SK-N-SH (cell line): ENCODE measurements around the gene LTA4H. TPM values are rescaled to one million over a fixed set of nuclear protein-coding genes. Genes with fewer than 3 reads are reported as not detected.

Source experiments
- CTCF ChIA-PET: fragments of 300-600, 350-600 bp; formaldehyde crosslinking; extraction: SDS; loops from one replicate; lab custom pipeline; 2021; lab: Yijun Ruan, JAX
- POLR2A ChIA-PET: fragments of 350-600 bp; sonication (Branson Sonifier 250); formaldehyde crosslinking; extraction: SDS; loops from one replicate; lab custom pipeline; 2020; ENCODE audit warnings: antibody characterized with exemption, inconsistent platforms; lab: Yijun Ruan, JAX
- DNase-seq: peaks from one replicate; pipeline ENCODE4 v3.0.0; 2012
- H2AFZ ChIP-seq: fragments of 200-600 bp; sonication (generic); 2 replicates; pipeline ENCODE4 v1.8.1; 2016; ENCODE audit warnings: antibody characterized with exemption, mild to moderate bottlenecking, low read depth
- H3F3A ChIP-seq: fragments of 200-600 bp; sonication (generic); replicated peaks from 2 replicates; pipeline ENCODE3; 2016; ENCODE audit warnings: antibody characterized with exemption, mild to moderate bottlenecking; ENCODE audit not compliant: insufficient read depth
- H3K27ac ChIP-seq, 2 experiments: fragments of 200-500 bp in 1 of 2; fragments of 200-600 bp in 1 of 2; sonication (Bioruptor generic) in 1 of 2; sonication (generic), shearing (Covaris generic) in 1 of 2; 2 replicates each; pipeline versions ENCODE4 v1.5.1 to v1.6.1; 2014 to 2016; ENCODE audit warnings: low read depth in 2 of 2, inconsistent platforms in 1 of 2, low read length in 1 of 2, mild to moderate bottlenecking in 1 of 2, mixed read lengths in 1 of 2
- H3K27me3 ChIP-seq: fragments of 200-600 bp; sonication (generic), shearing (Covaris generic); 2 replicates; pipeline ENCODE4 v1.6.1; 2016; ENCODE audit warnings: mixed run types; ENCODE audit not compliant: insufficient read depth
- H3K36me3 ChIP-seq, 2 experiments: fragments of 200-500 bp in 1 of 2; fragments of 200-600 bp in 1 of 2; sonication (Bioruptor generic) in 1 of 2; sonication (generic) in 1 of 2; replicated peaks in 1 of 2; 2 replicates each; pipeline versions ENCODE3 to v1.5.1; 2014 to 2016; ENCODE audit warnings: low read length in 1 of 2, mild to moderate bottlenecking in 1 of 2; ENCODE audit not compliant: insufficient read depth in 2 of 2, control insufficient read depth in 1 of 2
- H3K4me1 ChIP-seq, 2 experiments: fragments of 200-500 bp in 1 of 2; fragments of 200-600 bp in 1 of 2; sonication (Bioruptor generic) in 1 of 2; sonication (generic), shearing (Covaris generic) in 1 of 2; 2 replicates each; pipeline versions ENCODE4 v1.5.1 to v1.6.1; 2014 to 2016; ENCODE audit warnings: low read depth in 1 of 2, low read length in 1 of 2, mixed run types in 1 of 2; ENCODE audit not compliant: insufficient read depth in 2 of 2, control insufficient read depth in 1 of 2
- H3K4me2 ChIP-seq: fragments of 200-600 bp; sonication (generic), shearing (Covaris generic); 2 replicates; pipeline ENCODE4 v1.6.1; 2017; ENCODE audit warnings: mixed run types
- H3K4me3 ChIP-seq, 2 experiments: fragments of 200-500 bp in 1 of 2; fragments of 200-600 bp in 1 of 2; sonication (Bioruptor generic) in 1 of 2; sonication (generic), shearing (Covaris generic) in 1 of 2; 2 replicates each; pipeline versions ENCODE4 v1.5.1 to v1.8.1; 2014 to 2016; ENCODE audit warnings: low read depth in 2 of 2, inconsistent platforms in 1 of 2, low read length in 1 of 2, mild to moderate bottlenecking in 1 of 2, mixed read lengths in 1 of 2, moderate library complexity in 1 of 2
- H3K79me2 ChIP-seq: fragments of 200-600 bp; sonication (generic); 2 replicates; pipeline ENCODE4 v1.8.1; 2017; ENCODE audit warnings: mild to moderate bottlenecking; ENCODE audit not compliant: insufficient read depth
- H3K9ac ChIP-seq: fragments of 200-600 bp; sonication (generic); 2 replicates; pipeline ENCODE4 v1.6.1; 2017; ENCODE audit warnings: mixed run types
- H3K9me2 ChIP-seq: fragments of 200-600 bp; sonication (generic); 2 replicates; pipeline ENCODE4 v1.6.1; 2017; ENCODE audit warnings: mixed run types
- H3K9me3 ChIP-seq: fragments of 200-600 bp; sonication (generic); 2 replicates; pipeline ENCODE4 v1.6.1; 2017; ENCODE audit warnings: mixed run types, mild to moderate bottlenecking, moderate library complexity
- H4K20me1 ChIP-seq: fragments of 200-600 bp; sonication (generic); 2 replicates; pipeline ENCODE4 v1.6.1; 2017; ENCODE audit warnings: mild to moderate bottlenecking, mixed run types; ENCODE audit not compliant: insufficient read depth
- EP300 ChIP-seq, 2 experiments: IDR thresholded peaks; 2 replicates each; pipeline versions ENCODE4 v1.4.0 to v1.6.1; 2012; ENCODE audit warnings: borderline replicate concordance in 1 of 2, low read depth in 1 of 2, low read length in 1 of 2
- EZH2phosphoT487 ChIP-seq: fragments of 200-600 bp; sonication (generic); IDR thresholded peaks from 2 replicates; pipeline ENCODE4 v1.6.1; 2017; ENCODE audit warnings: low read depth, mixed run types, mild to moderate bottlenecking, antibody characterized with exemption, moderate library complexity, borderline replicate concordance
- FOSL2 ChIP-seq: IDR thresholded peaks from 2 replicates; pipeline ENCODE4 v1.4.0; 2012; ENCODE audit warnings: low read depth, mild to moderate bottlenecking, moderate library complexity, borderline replicate concordance
- GABPA ChIP-seq: IDR thresholded peaks from 2 replicates; pipeline ENCODE4 v1.4.0; 2012; ENCODE audit warnings: low read depth, mild to moderate bottlenecking
- MEF2A ChIP-seq: IDR thresholded peaks from 2 replicates; pipeline ENCODE4 v1.4.0; 2012; ENCODE audit warnings: low read depth, borderline replicate concordance
- MXI1 ChIP-seq: IDR thresholded peaks from 2 replicates; pipeline ENCODE4 v1.6.1; 2012; ENCODE audit warnings: mild to moderate bottlenecking, low read depth, low read length, improper control_type of control experiment
- NFIC ChIP-seq: IDR thresholded peaks from 2 replicates; pipeline ENCODE4 v1.4.0; 2012; ENCODE audit warnings: borderline replicate concordance
- POLR2AphosphoS5 ChIP-seq: IDR thresholded peaks from 2 replicates; pipeline ENCODE4 v1.6.1; 2012; ENCODE audit warnings: low read depth, low read length
- RAD21 ChIP-seq: IDR thresholded peaks from 2 replicates; pipeline ENCODE4 v1.6.1; 2012; ENCODE audit warnings: mild to moderate bottlenecking, low read length
- RCOR1 ChIP-seq: fragments of 150-350 bp; IDR thresholded peaks from 2 replicates; pipeline ENCODE4 v1.6.1; 2017; ENCODE audit warnings: antibody characterized with exemption, low read length
- RFX5 ChIP-seq: IDR thresholded peaks from 2 replicates; pipeline ENCODE4 v1.6.1; 2012; ENCODE audit warnings: mild to moderate bottlenecking, improper control_type of control experiment, low read length
- SMC3 ChIP-seq: IDR thresholded peaks from 2 replicates; pipeline ENCODE4 v1.6.1; 2012; ENCODE audit warnings: low read depth, low read length, improper control_type of control experiment
- TAF1 ChIP-seq: IDR thresholded peaks from 2 replicates; pipeline ENCODE4 v1.6.1; 2012; ENCODE audit warnings: low read depth, mild to moderate bottlenecking, low read length, moderate library complexity, borderline replicate concordance
- TCF12 ChIP-seq: IDR thresholded peaks from 2 replicates; pipeline ENCODE4 v1.4.0; 2012
- YY1 ChIP-seq: IDR thresholded peaks from 2 replicates; pipeline ENCODE4 v1.4.0; 2012; ENCODE audit warnings: low read depth, mild to moderate bottlenecking
- WGBS: methylation state at CpG from one replicate; pipeline ENCODE4 v1.1.6; 2017; ENCODE audit warnings: low lambda C conversion rate; 5-methylcytosine and 5-hydroxymethylcytosine counted together
- polyA plus RNA-seq, 3 experiments: library from polyadenylated mRNA; depleted of rRNA; stranded (reverse); fragments of >200 nt; gene quantifications; 2 replicates each; pipeline ENCODE4 v1.2.3, GENCODE V29; 2012
- TF ChIP-seq, protein P1 (sequence below): IDR thresholded peaks from 2 replicates; pipeline ENCODE4 v1.4.0; 2012; ENCODE audit warnings: low read depth, borderline replicate concordance
- TF ChIP-seq, protein P2 (sequence below): fragments of 150-350 bp; IDR thresholded peaks from 2 replicates; pipeline ENCODE4 v1.6.1; 2017; ENCODE audit warnings: antibody characterized with exemption, low read length, low read depth, borderline replicate concordance
- TF ChIP-seq, protein P3 (sequence below): IDR thresholded peaks from 2 replicates; pipeline ENCODE4 v1.4.0; 2012; ENCODE audit warnings: low read depth, borderline replicate concordance

Gene LTA4H
- polyA plus RNA-seq, 1 of the 3 experiments (the other 2 are of a cell fraction), result 55.9 TPM

DNA sequence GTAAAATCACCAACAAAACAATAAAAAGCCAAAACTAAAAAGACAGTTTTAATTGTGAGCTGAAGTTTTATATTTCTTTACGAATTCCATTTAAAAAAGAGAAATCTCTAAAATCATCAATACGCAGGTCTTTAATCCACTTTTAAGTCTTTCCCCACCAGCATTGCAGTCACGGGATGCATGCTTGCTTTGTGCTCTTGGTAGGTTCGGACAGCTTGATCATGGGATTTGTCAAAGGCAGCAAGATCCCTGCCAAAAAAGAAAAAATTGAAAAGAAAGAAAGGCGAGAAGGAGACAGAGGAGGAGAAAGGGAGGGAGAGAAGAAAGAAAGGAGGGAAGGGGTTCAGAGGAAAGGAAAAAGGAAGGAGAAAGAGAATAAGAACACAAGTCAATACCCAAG lies 34.5 kb downstream of the LTA4H start:
- ChIA-PET CTCF (interaction anchor here (1.1 to 8.6 kb wide), 4 partner anchors 12 to 215 kb away, joined by 5 to 154 read pairs (median 40); partner anchors contain the start of genes AMDHD1 and CCDC38), POLR2A (no interaction called here)
- H3K27me3 ChIP-seq, result no peaks in the 10 kb centered on the region
- peaks cover 35 to 42% of the 10 kb centered on the region in 2 experiments for H3K36me3 ChIP-seq
- H3F3A ChIP-seq, result no peaks in the 10 kb centered on the region
- no peaks in the 10 kb centered on the region for H3K79me2 ChIP-seq
- H3K9me2 ChIP-seq, result no peaks in the 10 kb centered on the region
- no peak overlapping the region for H3K27ac ChIP-seq
- no peak overlapping the region for H3K4me2 ChIP-seq
- DNase-seq, result no peak
- H3K4me1 ChIP-seq, result no peaks in the 10 kb centered on the region
- H4K20me1 ChIP-seq, result no peaks in the 10 kb centered on the region
- H3K9ac ChIP-seq, result no peak overlapping the region
- H3K9me3 ChIP-seq, result no peaks in the 10 kb centered on the region
- TF ChIP-seq MXI1 (no peak), RAD21 (no peak), RFX5 (no peak), MEF2A (no peak), FOSL2 (no peak), SMC3 (no peak), GABPA (no peak), TAF1 (no peak), NFIC (no peak), EZH2phosphoT487 (no peak), EP300 (IDR thresholded peaks at IDR 0.05; ENCODE audit: borderline replicate concordance in 1 of 2, low read depth in 1 of 2, low read length in 1 of 2) (no peak), POLR2AphosphoS5 (no peak), TCF12 (no peak), YY1 (no peak), RCOR1 (no peak)
- TF ChIP-seq, protein P1, sequence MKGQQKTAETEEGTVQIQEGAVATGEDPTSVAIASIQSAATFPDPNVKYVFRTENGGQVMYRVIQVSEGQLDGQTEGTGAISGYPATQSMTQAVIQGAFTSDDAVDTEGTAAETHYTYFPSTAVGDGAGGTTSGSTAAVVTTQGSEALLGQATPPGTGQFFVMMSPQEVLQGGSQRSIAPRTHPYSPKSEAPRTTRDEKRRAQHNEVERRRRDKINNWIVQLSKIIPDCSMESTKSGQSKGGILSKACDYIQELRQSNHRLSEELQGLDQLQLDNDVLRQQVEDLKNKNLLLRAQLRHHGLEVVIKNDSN, result no peak
- TF ChIP-seq, protein P2, sequence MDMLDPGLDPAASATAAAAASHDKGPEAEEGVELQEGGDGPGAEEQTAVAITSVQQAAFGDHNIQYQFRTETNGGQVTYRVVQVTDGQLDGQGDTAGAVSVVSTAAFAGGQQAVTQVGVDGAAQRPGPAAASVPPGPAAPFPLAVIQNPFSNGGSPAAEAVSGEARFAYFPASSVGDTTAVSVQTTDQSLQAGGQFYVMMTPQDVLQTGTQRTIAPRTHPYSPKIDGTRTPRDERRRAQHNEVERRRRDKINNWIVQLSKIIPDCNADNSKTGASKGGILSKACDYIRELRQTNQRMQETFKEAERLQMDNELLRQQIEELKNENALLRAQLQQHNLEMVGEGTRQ, result no peak
- TF ChIP-seq, protein P3, sequence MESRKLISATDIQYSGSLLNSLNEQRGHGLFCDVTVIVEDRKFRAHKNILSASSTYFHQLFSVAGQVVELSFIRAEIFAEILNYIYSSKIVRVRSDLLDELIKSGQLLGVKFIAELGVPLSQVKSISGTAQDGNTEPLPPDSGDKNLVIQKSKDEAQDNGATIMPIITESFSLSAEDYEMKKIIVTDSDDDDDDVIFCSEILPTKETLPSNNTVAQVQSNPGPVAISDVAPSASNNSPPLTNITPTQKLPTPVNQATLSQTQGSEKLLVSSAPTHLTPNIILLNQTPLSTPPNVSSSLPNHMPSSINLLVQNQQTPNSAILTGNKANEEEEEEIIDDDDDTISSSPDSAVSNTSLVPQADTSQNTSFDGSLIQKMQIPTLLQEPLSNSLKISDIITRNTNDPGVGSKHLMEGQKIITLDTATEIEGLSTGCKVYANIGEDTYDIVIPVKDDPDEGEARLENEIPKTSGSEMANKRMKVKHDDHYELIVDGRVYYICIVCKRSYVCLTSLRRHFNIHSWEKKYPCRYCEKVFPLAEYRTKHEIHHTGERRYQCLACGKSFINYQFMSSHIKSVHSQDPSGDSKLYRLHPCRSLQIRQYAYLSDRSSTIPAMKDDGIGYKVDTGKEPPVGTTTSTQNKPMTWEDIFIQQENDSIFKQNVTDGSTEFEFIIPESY, result no peak
- H3K4me3 ChIP-seq, result no peak overlapping the region
- H2AFZ ChIP-seq, result no peak overlapping the region
- 96% methylated on average over 5 of the region's 5 CpGs for WGBS
